Activated CD4-positive, alpha-beta T cell treated with anti-CD3 and anti-CD28 coated beads for 1 hour (primary cell): ENCODE measurements around the gene HOXB6.

Source experiments
- DNase-seq: peaks from one replicate; pipeline ENCODE4 v3.0.0-alpha.2; 2020

The HOXB6 gene

GRCh38 chr17:48578616-48579470 lies 25.9 kb downstream of the HOXB6 start:
- DNase-seq, result no peak

GRCh38 chr17:48577946-48578615 lies 26.7 kb downstream of the HOXB6 start, which contains the start of gene HOXB4:
TSS of gene HOXB4 (minus strand) at chr17:48578350. CDS start at chr17:48578319, 31 bp downstream.
- DNase-seq, result peak; percentile 35

GRCh38 chr17:48577330-48577945 lies 27.3 kb downstream of the HOXB6 start:
- no peak for DNase-seq

GRCh38 chr17:48576479-48577309 lies 28.1 kb downstream of the HOXB6 start:
- DNase-seq, result no peak

- no peak for DNase-seq
Observed at GRCh38 chr17:48575673-48576478, 28.9 kb downstream of the HOXB6 start.

- DNase-seq, result no peak
Observed at GRCh38 chr17:48575066-48575582, 29.7 kb downstream of the HOXB6 start.

GRCh38 chr17:48574505-48575065 lies 30.2 kb downstream of the HOXB6 start:
- DNase-seq, result no peak

GRCh38 chr17:48571826-48572417 lies 32.9 kb downstream of the HOXB6 start:
- no peak for DNase-seq

GRCh38 chr17:48571024-48571818 lies 33.6 kb downstream of the HOXB6 start:
- DNase-seq, result no peak

- DNase-seq, result no peak
Observed at GRCh38 chr17:48570325-48571023, 34.3 kb downstream of the HOXB6 start.

- no peak for DNase-seq
Observed at GRCh38 chr17:48569674-48570324, 35.0 kb downstream of the HOXB6 start.

- no peak for DNase-seq
Observed at GRCh38 chr17:48569240-48569582, 35.6 kb downstream of the HOXB6 start.

GRCh38 chr17:48568499-48569239 lies 36.1 kb downstream of the HOXB6 start:
- DNase-seq, result no peak

GRCh38 chr17:48567646-48568354 lies 37.0 kb downstream of the HOXB6 start:
- no peak for DNase-seq

- no peak for DNase-seq
Observed at GRCh38 chr17:48567209-48567608, 37.6 kb downstream of the HOXB6 start.

- no peak for DNase-seq
Observed at GRCh38 chr17:48566717-48567116, 38.1 kb downstream of the HOXB6 start.

- DNase-seq, result no peak
Observed at GRCh38 chr17:48565925-48566710, 38.7 kb downstream of the HOXB6 start.
